Measurements from ENCODE around the gene METTL16. TPM values are rescaled to one million over a fixed set of nuclear protein-coding genes. Genes with fewer than 3 reads are reported as not detected.

Gene METTL16
- total RNA-seq, 2 experiments from 2014 or later: 26.6 to 41.5 TPM

DNA sequence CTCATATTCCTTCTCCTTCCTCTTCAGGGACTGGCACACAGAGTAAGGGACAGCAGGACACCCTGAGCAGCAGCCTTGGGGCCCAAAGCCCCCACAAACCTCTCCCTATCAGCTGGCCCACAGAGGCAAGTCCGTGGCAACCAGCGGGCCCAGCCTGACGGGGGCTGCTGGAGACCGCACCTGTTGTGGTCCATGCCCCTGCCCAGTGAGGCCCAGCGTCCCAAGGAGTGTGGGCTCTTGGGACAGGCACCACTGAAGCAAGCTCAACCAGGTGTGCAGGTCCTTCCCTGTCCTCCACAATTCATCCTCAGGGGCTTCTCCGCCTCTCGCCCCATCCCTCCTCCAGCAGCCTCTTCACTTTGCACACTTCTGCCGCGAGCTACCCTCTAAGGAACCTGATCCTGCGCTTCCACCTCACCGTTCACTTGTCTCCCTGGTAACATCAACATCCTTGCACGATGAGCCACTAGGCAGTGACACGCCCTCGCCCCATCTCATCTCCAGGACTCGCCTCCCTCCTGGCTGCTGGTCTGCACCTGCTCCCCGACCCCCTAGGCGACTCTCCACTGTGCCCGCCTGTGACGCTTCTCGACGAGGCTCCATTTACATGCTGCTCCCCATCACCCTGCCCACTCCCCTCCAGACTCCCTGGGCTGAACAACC is 123.5 kb downstream of the METTL16 start:
- TF ChIP-seq EZH2phosphoT487 (IDR thresholded peaks at IDR 0.05; ENCODE audit: borderline replicate concordance, low read depth, low read length): no peak
- TF ChIP-seq, protein P1, sequence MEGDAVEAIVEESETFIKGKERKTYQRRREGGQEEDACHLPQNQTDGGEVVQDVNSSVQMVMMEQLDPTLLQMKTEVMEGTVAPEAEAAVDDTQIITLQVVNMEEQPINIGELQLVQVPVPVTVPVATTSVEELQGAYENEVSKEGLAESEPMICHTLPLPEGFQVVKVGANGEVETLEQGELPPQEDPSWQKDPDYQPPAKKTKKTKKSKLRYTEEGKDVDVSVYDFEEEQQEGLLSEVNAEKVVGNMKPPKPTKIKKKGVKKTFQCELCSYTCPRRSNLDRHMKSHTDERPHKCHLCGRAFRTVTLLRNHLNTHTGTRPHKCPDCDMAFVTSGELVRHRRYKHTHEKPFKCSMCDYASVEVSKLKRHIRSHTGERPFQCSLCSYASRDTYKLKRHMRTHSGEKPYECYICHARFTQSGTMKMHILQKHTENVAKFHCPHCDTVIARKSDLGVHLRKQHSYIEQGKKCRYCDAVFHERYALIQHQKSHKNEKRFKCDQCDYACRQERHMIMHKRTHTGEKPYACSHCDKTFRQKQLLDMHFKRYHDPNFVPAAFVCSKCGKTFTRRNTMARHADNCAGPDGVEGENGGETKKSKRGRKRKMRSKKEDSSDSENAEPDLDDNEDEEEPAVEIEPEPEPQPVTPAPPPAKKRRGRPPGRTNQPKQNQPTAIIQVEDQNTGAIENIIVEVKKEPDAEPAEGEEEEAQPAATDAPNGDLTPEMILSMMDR (conservative IDR thresholded peaks at IDR 0.05; ENCODE audit: low read length): no peak
- H3K9me2 ChIP-seq (ENCODE audit: insufficient read depth, low read length): no peaks in the 10 kb centered on the region
- H3K4me2 ChIP-seq (ENCODE audit: low read length): no peak overlapping the region
- H4K20me1 ChIP-seq (ENCODE audit: insufficient read depth, low read length): no peaks in the 10 kb centered on the region
- H3K79me2 ChIP-seq (ENCODE audit: insufficient read depth, low read depth, low read length): peaks cover 10% of the 10 kb centered on the region; the same call in 1 of the 2 replicates
- no TSS peak for BruUV-seq (replicated peaks)
- ChIA-PET POLR2A (no interaction called here), CTCF (ENCODE audit: unreplicated experiment) (no interaction called here)
- H3K4me1 ChIP-seq (ENCODE audit: insufficient read depth, low read length, poor library complexity, severe bottlenecking): peaks cover 16% of the 10 kb centered on the region
- DNase-seq (ENCODE audit: low spot score): no peak
- H3K9me3 ChIP-seq (ENCODE audit: low read length): no peaks in the 10 kb centered on the region
- H3K36me3 ChIP-seq (ENCODE audit: insufficient read depth, low read length): 0 out of 2 replicates have a peak, but pooled peaks cover 7% of the 10 kb centered on the region
- intact Hi-C loops (cut with micrococcal nuclease; ENCODE audit: unreplicated experiment): no loop called here
- H3K27ac ChIP-seq (ENCODE audit: low read depth, low read length, poor library complexity, severe bottlenecking): no peak overlapping the region
- no peak overlapping the region for H2AFZ ChIP-seq (ENCODE audit: low read length)
- no peak overlapping the region for H3K4me3 ChIP-seq (ENCODE audit: low read depth, low read length, poor library complexity, severe bottlenecking)

DNA sequence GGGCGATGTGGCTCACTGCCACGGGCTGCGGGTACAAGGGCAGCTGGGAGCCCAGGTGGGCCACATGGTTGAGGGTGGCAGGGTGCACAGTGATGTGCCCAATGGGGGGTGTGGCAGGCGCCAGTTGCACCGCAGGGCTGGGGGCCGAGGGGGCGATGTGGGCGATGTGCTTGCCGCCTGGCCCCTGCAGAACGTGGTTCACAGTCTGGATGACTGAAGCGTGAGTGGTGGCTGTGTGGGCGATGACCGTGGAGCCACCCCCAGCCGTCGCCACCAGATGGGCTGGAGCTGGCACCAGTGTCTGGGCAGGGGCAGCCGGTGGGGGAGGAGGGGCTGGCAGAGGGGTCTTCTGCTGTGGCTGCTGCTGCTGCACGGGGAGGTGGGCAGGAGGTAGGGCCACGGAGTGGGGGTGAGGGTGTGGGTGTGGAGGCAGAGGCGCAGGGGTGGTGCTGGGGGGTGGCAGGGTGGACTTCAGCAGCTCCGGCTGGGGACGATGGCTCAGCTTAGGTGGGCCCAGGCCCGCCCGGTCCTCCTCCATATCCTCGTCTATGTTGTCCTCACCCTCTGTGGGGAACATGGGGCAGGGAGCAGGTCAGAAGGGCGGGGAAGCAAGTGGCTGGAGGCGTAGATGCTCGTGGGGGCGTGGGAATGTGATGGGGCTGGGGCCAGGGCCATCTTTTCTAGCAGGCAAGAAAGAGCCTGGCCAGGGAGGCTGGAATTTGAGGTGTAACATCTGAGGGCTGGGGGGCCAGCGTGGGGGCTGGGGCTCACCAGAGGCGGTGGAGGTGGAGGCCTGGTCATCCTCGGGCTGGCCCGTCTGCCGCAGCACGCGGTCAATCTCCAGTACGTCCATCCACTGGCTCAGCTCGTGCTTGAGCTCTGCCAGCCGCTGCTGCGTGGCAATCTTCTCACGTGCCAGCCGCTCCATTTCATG is 124.3 kb downstream of the METTL16 start:
- Histone ChIP-seq H3K36me3 (ENCODE audit: insufficient read depth, low read length) (peaks cover 7% of the 10 kb centered on the region; the same call in 1 of the 2 replicates), H3K27ac (ENCODE audit: low read depth, low read length, poor library complexity, severe bottlenecking) (no peak overlapping the region), H3K79me2 (ENCODE audit: insufficient read depth, low read depth, low read length) (peaks cover 10% of the 10 kb centered on the region; the same call in 1 of the 2 replicates), H4K20me1 (ENCODE audit: insufficient read depth, low read length) (no peaks in the 10 kb centered on the region), H3K4me1 (ENCODE audit: insufficient read depth, low read length, poor library complexity, severe bottlenecking) (peaks cover 21% of the 10 kb centered on the region), H3K9me2 (ENCODE audit: insufficient read depth, low read length) (no peaks in the 10 kb centered on the region), H3K4me2 (ENCODE audit: low read length) (no peak overlapping the region), H3K9me3 (ENCODE audit: low read length) (no peaks in the 10 kb centered on the region), H2AFZ (ENCODE audit: low read length) (no peak overlapping the region), H3K4me3 (ENCODE audit: low read depth, low read length, poor library complexity, severe bottlenecking) (no peak overlapping the region)
- POLR2A ChIA-PET: no interaction called here
- CTCF ChIA-PET (ENCODE audit: unreplicated experiment): no interaction called here
- intact Hi-C loops (cut with micrococcal nuclease; ENCODE audit: unreplicated experiment): no loop called here
- no peak for TF ChIP-seq EZH2phosphoT487 (IDR thresholded peaks at IDR 0.05; ENCODE audit: borderline replicate concordance, low read depth, low read length)
- TF ChIP-seq, protein P1 (conservative IDR thresholded peaks at IDR 0.05; ENCODE audit: low read length): no peak
- no peak for DNase-seq (ENCODE audit: low spot score)
- no TSS peak for BruUV-seq (replicated peaks)
